Glutamatergic neuron (in vitro differentiated cells): Measurements from ENCODE around the gene ZSWIM3. TPM values are rescaled to one million over a fixed set of nuclear protein-coding genes. Genes with fewer than 3 reads are reported as not detected.

Experiments used
- DNase-seq: peaks from one replicate; pipeline ENCODE4 v3.0.0; 2022
- H3K27ac Mint-ChIP-seq: one replicate; pipeline ENCODE4 v1.8.0; 2020; ENCODE audit warnings: mild to moderate bottlenecking, mixed read lengths, inconsistent platforms; ENCODE audit not compliant: unreplicated experiment
- H3K27me3 Mint-ChIP-seq: one replicate; pipeline ENCODE4 v1.8.0; 2020; ENCODE audit warnings: mild to moderate bottlenecking, moderate library complexity, mixed read lengths, inconsistent platforms; ENCODE audit not compliant: unreplicated experiment
- H3K36me3 Mint-ChIP-seq: one replicate; pipeline ENCODE4 v1.8.0; 2020; ENCODE audit warnings: mild to moderate bottlenecking, mixed read lengths, inconsistent platforms; ENCODE audit not compliant: unreplicated experiment
- H3K4me1 Mint-ChIP-seq: one replicate; pipeline ENCODE4 v1.8.0; 2020; ENCODE audit warnings: mild to moderate bottlenecking, low read depth, mixed read lengths, inconsistent platforms; ENCODE audit not compliant: unreplicated experiment
- H3K4me3 Mint-ChIP-seq: one replicate; pipeline ENCODE4 v1.8.0; 2020; ENCODE audit warnings: mild to moderate bottlenecking, mixed read lengths, inconsistent platforms; ENCODE audit not compliant: unreplicated experiment
- H3K9me3 Mint-ChIP-seq: one replicate; pipeline ENCODE4 v1.8.0; 2020; ENCODE audit warnings: mild to moderate bottlenecking, moderate library complexity, mixed read lengths, inconsistent platforms; ENCODE audit not compliant: unreplicated experiment
- total RNA-seq: library from RNA; stranded (reverse); fragmentation: NEBNext Ultra II Directional; extraction: Animal tissue kit (Norgen Biotek cat#: 25700); gene quantifications from one replicate; pipeline ENCODE4 v1.2.1, GENCODE V29; 2021; ENCODE audit not compliant: unreplicated experiment
- TF ChIP-seq, protein P1 (sequence below): fragments of 200-600 bp; sonication (generic); IDR thresholded peaks from one replicate; pipeline ENCODE4 v1.5.0; 2021; ENCODE audit not compliant: partially characterized antibody, unreplicated experiment

The ZSWIM3 gene
- total RNA-seq, 1 donor from 2014 or later, result 7.9 TPM

DNA sequence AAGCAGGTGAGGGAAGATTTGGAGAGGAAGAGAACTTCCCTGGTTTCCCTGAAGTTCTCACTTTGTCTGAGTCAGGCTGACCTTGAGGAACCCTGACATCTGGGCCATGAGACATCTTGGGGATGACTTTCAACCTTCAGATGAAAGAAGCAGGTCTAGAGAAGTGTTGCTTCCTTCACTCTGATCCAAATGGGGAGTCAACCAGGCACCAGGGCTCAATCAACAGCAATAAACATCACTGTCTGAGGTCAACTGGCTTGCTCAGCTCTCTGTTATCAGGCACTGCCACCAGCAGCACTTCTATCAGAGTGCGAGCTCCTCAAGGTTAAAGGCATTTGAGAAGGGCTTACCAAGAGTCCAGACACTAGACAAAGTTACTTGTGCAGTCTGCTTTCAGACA is 6.5 kb upstream of the ZSWIM3 start:
- Mint-ChIP-seq H3K4me3 (no peak overlapping the region), H3K27ac (no peak overlapping the region), H3K36me3 (no peaks in the 10 kb centered on the region), H3K4me1 (peaks cover 2% of the 10 kb centered on the region), H3K9me3 (no peaks in the 10 kb centered on the region), H3K27me3 (peaks cover 2% of the 10 kb centered on the region)
- TF ChIP-seq, protein P1, sequence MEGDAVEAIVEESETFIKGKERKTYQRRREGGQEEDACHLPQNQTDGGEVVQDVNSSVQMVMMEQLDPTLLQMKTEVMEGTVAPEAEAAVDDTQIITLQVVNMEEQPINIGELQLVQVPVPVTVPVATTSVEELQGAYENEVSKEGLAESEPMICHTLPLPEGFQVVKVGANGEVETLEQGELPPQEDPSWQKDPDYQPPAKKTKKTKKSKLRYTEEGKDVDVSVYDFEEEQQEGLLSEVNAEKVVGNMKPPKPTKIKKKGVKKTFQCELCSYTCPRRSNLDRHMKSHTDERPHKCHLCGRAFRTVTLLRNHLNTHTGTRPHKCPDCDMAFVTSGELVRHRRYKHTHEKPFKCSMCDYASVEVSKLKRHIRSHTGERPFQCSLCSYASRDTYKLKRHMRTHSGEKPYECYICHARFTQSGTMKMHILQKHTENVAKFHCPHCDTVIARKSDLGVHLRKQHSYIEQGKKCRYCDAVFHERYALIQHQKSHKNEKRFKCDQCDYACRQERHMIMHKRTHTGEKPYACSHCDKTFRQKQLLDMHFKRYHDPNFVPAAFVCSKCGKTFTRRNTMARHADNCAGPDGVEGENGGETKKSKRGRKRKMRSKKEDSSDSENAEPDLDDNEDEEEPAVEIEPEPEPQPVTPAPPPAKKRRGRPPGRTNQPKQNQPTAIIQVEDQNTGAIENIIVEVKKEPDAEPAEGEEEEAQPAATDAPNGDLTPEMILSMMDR, result no peak
- DNase-seq, result no peak

DNA sequence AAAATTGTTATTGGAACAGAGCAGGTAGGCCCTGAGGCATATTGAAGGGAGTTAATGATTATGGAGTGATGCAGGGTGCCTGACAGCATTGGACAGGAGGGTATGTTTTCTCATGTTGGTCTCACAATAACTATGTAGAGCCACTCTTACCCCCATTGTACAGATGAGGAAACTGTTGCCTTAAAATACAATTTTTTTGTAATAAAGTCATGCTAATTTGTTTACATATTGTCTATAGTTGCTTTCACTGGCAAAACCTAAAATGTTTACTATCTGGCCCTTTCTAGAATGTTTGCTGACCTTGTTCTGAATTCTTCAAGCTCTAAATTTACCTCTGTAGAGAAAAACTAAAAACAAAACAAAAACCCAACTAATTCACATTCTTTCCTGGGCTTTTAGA is 5.9 kb upstream of the ZSWIM3 start:
- Mint-ChIP-seq H3K27me3 (peaks cover 2% of the 10 kb centered on the region), H3K4me1 (peaks cover 2% of the 10 kb centered on the region), H3K4me3 (no peak overlapping the region), H3K9me3 (peaks cover under 1% of the 10 kb centered on the region), H3K27ac (no peak overlapping the region), H3K36me3 (no peaks in the 10 kb centered on the region)
- TF ChIP-seq, protein P1, result no peak
- no peak for DNase-seq

DNA sequence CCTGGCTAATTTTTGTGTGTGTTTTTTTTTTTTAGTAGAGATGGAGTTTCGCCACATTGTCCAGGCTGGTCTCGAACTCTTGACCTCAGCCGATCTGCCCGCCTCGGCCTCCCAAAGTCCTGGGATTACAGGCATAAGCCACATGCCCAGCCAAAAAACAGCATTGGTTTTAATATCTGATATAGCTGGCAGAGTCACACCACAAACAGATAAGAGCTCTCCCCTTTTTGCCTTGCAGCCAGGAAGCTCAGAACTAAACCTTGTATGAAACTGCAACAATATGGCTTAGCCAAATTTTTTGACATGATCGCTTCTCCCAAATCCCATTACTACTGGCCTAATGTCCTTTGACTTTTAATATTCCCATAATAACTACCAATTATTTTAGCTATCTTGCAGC is 5.1 kb upstream of the ZSWIM3 start:
- H3K9me3 Mint-ChIP-seq, result peaks cover 2% of the 10 kb centered on the region
- peaks cover 2% of the 10 kb centered on the region for H3K4me1 Mint-ChIP-seq
- H3K27ac Mint-ChIP-seq, result no peak overlapping the region
- peaks cover 2% of the 10 kb centered on the region for H3K27me3 Mint-ChIP-seq
- H3K36me3 Mint-ChIP-seq, result no peaks in the 10 kb centered on the region
- DNase-seq, result no peak
- TF ChIP-seq, protein P1, result no peak
- H3K4me3 Mint-ChIP-seq, result no peak overlapping the region

DNA sequence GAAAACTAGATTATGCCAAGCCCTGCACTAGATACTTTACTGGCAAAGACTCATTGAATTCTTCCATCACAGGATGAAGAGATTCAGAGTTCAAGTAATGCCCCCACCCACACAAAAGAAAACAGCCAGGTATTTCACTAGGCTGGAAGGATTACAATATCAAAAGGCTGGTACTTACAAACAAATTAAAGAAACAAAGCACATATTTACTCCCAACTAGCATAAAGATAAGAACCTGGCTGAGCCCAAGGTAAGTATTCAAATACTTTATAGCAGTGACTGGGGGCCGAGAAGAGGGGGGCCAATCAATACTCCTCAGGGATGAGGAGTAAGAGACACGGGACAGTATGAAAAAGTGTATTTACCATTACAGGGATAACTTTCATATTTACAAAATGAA is 3.9 kb upstream of the ZSWIM3 start:
- TF ChIP-seq, protein P1, result no peak
- no peaks in the 10 kb centered on the region for H3K36me3 Mint-ChIP-seq
- H3K4me1 Mint-ChIP-seq, result peaks cover 5% of the 10 kb centered on the region
- no peak overlapping the region for H3K4me3 Mint-ChIP-seq
- H3K27ac Mint-ChIP-seq, result no peak overlapping the region
- peaks cover 7% of the 10 kb centered on the region for H3K27me3 Mint-ChIP-seq
- no peak for DNase-seq
- peaks cover 4% of the 10 kb centered on the region for H3K9me3 Mint-ChIP-seq

DNA sequence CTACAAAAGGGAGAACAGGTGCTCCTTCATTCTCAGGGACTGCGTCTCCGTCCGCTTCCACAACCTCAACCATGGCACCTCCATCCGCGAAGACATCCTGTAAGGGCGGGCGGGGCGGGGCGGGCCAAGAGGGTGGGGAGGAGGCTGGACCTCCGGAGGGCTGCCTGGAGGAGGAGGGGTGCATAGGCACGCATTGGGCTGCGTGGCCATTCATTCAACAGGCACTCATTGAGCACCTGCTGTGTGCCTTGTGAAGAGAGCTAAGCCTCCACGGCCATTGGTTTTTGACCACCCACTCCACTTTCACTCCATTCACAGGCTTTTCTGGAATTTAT is 435 bp downstream of the ZSWIM3 start:
- Mint-ChIP-seq H3K9me3 (peaks cover 4% of the 10 kb centered on the region), H3K4me3 (peak overlapping the region; percentile 95), H3K36me3 (no peaks in the 10 kb centered on the region), H3K27ac (peak overlapping the region; percentile 95), H3K27me3 (peaks cover 5% of the 10 kb centered on the region), H3K4me1 (peaks cover 6% of the 10 kb centered on the region)
- TF ChIP-seq, protein P1, result no peak
- DNase-seq, result peak; percentile 49
